NCI-H187 treated with DMSO at 0.1 percent for 48 hours (cell line): ENCODE data around the gene MYCBP2.
"Not testable (repeated sequence)": the region's sequence is repeated elsewhere in the genome, so short reads cannot be mapped to it uniquely, and the experiment has no call there.

ENCODE experiments used
- DNase-seq: peaks from one replicate; lab custom pipeline; 2025; lab: John Stamatoyannopoulos, UW

MYCBP2 gene

DNA sequence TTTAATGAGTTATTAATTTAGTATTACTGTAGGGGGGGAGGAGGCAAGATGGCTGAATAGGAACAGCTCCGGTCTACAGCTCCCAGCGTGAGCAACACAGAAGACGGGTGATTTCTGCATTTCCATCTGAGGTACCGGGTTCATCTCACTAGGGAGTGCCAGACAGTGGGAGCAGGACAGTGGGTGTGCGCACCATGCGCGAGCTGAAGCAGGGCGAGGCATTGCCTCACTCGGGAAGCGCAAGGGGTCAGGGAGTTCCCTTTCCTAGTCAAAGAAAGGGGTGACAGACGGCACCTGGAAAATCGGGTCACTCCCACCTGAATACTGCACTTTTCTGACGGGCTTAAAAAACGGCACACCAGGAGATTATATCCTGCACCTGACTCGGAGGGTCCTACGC, 127.9 kb downstream of the MYCBP2 start:
- not testable (repeated sequence) for DNase-seq

GRCh38 chr13:77196052-77196618, 130.8 kb downstream of the MYCBP2 start:
- DNase-seq, result no peak

DNA sequence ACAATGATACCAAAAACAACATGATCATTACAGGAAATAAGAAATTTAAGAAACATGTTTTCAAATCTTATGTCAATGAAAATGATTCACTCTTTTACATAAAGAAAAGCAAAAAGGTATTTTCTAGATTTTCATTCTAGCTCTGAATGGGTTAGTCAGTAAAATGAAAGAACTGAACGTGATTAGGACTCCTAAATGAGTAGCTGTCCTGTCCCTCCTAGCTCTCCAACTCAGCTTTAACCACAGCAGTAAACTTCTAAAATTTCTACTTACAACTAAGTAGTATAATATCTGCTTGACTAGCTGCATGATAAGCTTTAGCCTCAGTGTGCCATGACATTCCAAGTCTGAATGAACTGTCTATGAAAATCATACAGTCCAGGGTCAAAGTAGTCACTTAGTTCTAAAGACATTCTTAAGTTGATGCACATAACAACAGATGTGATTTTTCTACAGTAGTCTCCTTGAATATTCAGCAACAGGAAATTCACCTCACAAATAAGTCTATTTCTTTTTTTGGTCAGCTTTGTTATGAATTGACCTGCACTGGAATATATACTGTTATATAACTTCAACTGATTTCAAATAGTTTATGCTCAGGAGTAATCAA, 136.4 kb downstream of the MYCBP2 start:
- no peak for DNase-seq

- DNase-seq, result no peak
These were observed 141.2 kb downstream of the MYCBP2 start for GRCh38 chr13:77185721-77186120.

- DNase-seq, result no peak
These were observed 142.4 kb downstream of the MYCBP2 start for GRCh38 chr13:77184455-77184854.

DNA sequence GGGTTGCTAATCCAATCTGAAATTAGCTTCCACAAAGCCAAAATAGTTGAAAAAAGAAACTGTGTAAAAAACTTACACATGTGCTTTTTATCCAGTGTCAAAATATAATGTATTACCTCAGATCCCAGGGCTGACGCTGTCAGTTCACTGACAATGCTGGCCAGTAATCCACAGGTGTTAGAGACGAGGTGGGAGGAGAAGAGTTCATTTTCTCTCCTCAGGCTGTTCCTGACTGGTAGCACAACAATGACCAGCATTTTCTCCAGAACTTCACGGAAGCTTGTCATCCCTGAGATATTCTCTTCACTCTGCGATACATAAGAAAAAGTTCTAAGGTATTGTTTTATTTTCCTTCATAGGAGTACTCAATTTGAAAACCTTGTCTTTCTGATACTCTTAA, 146.9 kb downstream of the MYCBP2 start:
- DNase-seq, result no peak

DNA sequence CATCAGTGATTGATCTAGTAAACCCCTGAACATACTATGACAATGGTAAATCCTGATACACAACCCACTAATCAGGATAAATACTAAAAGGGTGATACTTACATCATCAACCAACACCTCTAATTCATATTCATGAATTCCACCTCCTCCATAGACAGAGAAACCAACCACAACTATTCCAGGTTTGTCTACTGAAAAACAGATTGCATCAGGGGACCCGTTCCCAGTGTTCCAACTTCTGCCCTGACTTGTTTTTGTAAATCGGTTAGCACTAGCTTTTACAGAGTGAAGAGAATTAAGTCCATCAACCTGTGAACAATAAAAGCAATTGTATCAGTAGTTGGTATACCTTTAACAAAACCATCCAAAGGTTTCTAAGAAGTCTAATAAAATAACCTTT, 149.2 kb downstream of the MYCBP2 start:
- no peak for DNase-seq

- no peak for DNase-seq
These were observed 150.5 kb downstream of the MYCBP2 start for GRCh38 chr13:77176350-77176749.

DNA sequence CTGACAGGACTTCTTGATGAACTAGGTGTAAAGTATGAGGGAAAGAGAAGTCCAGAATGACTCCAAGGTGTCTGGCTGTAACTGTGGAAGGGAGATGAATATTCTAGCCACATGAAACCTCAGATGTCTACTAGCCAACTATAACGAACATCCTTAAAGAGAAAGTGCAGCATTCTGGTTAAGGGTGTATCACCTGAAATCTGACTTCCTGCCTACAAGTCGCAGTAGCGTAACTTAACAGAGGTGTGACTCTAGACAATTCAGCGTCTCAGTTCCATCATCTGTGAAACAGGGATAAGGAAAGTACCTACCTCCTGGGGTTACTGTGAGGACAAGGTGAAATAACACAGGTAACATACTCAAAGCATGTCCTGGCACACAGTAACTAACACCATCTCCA, 154.2 kb downstream of the MYCBP2 start:
- no peak for DNase-seq

DNA sequence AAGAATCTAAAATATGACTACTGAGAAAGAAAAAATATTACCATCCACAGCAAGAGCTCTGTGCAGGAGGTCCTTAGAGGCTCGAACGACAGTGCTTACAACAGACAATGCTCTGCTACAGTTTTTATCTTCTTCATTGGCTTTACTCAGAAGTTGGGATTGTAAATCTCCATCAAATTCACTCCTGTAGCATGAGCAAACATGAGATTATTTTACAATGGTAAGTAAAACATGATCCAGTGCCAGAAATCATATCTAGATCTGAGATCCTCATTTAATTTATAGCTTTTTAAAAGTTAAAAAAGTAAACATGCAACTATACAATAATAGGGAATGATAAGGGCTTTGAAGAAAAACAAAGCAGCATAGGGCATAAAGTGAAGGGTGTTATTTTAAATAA, 155.4 kb downstream of the MYCBP2 start:
- no peak for DNase-seq

DNA sequence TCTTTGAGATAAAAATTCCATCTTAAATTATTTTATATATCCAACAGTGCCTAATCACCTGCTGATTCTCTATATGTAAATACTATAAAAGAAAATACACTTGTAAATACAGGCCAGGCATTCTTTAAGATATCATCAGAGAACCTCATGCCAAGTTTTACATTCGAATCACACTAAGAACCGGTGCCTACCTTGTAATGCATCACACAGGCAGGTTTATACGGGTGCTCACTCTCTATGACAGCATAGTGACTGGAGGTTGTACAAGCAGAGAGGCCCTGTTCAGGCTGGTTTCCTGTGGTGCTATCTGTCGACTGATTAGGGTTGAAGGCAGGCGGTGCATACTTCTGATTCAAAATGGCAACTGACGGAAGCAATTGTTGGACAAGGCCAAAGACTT, 158.7 kb downstream of the MYCBP2 start:
- DNase-seq, result no peak

- no peak for DNase-seq
These were observed 176.2 kb downstream of the MYCBP2 start for GRCh38 chr13:77150651-77151050.

GRCh38 chr13:77143431-77143830, 183.5 kb downstream of the MYCBP2 start:
- no peak for DNase-seq

DNA sequence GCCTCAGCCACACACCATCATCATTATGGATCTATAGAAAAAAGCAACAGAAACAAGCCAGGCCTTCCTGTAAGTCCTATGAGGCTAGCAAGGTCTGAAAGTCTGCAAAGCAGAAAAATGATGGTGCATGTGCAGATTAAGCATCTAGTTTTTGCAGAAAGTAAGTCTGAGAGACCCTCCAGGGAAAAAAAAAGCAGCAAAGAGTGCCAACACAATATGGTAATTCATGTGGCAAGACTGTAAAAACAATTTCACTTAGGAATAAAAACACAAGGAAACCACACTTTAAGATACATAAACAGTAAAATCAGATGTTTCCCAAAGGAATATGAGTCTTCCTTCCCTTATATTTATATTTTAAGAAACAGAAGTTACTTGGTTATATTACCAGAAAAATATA, 187.6 kb downstream of the MYCBP2 start:
- DNase-seq, result no peak

DNA sequence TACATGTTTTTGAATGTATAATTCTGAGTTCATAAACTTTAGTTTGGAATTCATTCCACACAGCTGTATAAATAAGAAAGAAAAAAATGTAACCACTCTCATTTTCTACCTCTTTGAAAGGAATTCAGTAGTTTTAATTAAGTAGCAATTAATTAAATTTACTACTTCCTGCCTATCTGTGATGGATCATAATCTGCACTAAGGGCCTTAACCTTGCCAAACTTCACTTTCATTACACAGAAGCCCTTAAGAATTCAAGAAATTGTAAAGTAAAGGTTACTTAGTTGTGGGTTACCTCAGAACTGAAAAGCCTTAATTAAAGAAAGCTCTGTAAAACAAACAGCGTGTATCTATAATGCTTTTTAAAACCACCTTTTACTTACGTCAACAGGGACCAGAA, 188.1 kb downstream of the MYCBP2 start:
- DNase-seq, result no peak

DNA sequence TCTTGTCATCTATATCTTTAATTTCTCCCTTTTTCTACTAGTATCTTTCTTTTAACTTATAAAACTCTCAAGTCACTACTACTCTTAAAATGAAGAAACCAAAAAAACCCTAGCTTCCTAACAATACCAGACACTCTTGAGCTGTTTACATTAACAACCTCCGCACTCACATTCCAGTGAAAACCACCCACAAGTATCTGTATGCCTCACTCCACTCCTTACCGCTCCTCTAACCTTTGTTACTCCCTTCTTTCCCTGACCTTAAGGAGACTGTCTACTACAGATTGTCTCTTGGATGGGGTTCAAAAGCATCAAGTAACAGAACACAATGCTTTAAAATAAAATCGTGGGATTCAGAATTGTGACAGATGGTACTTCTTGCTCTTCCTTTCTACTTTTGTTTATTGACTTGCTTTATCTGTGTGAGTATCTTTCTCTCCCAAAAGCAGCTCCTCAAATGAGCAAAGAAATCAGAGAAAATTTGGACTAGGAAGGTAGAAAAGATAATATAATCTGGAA, 189.9 kb downstream of the MYCBP2 start:
- no peak for DNase-seq

- DNase-seq, result no peak
These were observed 202.5 kb downstream of the MYCBP2 start for GRCh38 chr13:77124423-77124822.

GRCh38 chr13:77118134-77118533, 208.8 kb downstream of the MYCBP2 start:
- DNase-seq, result no peak

DNA sequence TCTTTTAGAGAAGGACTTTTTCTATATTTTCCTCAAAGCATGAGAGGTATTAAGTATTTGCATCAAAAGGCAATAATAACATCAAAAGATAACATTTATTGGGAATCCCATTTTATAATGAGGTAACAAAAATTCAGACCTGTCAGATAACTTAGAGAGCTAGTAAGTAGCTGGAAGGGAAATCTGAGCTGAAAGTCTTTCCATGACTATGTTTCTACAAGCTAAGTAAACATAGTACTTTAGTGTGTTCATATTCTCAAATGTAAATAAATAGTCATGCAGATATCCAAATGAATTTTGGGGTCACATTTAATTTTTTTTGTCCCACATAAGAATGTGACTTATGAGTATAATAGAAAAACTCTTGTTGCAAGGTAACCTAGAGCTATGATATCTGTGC, 212.6 kb downstream of the MYCBP2 start:
- no peak for DNase-seq

DNA sequence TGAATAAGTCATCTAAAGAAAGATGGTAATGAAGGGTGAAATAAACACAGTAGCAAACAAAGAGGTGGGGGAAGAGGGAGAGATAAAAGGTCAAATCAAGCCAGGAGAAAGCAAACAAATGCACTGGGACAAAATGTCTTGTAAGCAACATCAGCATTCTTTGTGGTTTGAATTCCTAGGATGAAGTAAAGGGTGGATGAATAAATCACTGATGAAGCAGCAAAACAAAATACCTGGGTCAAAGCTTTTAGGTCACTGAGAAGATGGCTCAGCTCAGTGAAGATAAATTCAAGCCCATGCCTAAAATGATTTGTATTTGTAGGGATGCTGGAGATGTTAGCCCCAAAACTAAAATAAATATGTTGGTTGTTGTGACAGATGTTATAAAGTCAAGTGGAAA, 213.4 kb downstream of the MYCBP2 start:
- DNase-seq, result no peak

- no peak for DNase-seq
These were observed 221.8 kb downstream of the MYCBP2 start for GRCh38 chr13:77105051-77105450.

- no peak for DNase-seq
These were observed 227.5 kb downstream of the MYCBP2 start for GRCh38 chr13:77099415-77099814.

DNA sequence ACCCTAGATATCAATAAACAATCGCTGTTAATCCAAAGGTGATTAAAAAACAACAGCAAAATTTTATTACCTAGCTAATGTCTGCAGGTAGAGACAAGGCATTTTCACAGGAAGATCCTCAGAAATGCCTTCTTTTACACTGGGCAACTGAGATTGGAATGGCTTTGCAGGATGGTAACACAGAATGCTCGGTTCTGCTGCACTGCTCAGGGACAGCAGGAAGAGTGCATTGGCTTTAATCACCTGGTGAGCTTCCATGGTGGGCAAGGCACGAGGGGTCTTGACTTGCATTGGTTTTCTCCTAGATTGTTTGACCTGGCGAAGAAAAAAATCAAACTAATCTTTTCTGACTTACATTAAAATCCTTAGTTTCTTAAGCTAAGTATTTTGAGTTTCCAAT, 231.6 kb downstream of the MYCBP2 start:
- DNase-seq, result no peak

DNA sequence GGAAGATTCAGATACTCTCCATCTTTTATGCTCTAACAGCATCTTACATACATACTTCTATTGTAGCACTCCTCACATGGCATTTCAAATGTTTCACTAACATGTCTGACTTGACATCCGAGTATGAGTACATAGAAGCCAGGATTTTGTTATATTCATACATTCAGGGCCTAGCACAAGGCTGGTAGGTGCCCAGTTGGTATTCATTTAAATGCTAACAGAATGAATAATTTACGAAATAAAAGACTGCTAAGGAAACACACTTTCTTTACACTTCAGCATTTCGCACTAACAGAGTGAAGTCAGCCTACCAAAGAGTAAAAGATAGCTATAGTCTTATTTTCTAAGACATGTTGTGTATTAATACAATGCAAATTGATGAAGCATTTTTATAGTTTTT, 232.1 kb downstream of the MYCBP2 start:
- DNase-seq, result no peak
